T-helper 1 cell treated with Interleukin-12 subunit alpha and Interleukin-12 subunit beta and Interleukin-4 antibody, amounts not matched to agents 30 μg/mL and 1 μg/mL, for 36 hours (primary cell): ENCODE data around the gene MT2A.
"Not testable (repeated sequence)": the region's sequence is repeated elsewhere in the genome, so short reads cannot be mapped to it uniquely, and the experiment has no call there.

Experiments used
- H3K27ac Mint-ChIP-seq: one replicate; pipeline ENCODE4 v1.8.0; 2021; ENCODE audit warnings: mild to moderate bottlenecking, mixed read lengths
- H3K27me3 Mint-ChIP-seq: one replicate; pipeline ENCODE4 v1.8.0; 2021; ENCODE audit warnings: low read depth, mixed read lengths
- H3K36me3 Mint-ChIP-seq: one replicate; pipeline ENCODE4 v1.8.0; 2021; ENCODE audit warnings: low read depth, mixed read lengths
- H3K4me1 Mint-ChIP-seq: one replicate; pipeline ENCODE4 v1.8.0; 2021; ENCODE audit warnings: low read depth, mixed read lengths
- H3K4me3 Mint-ChIP-seq: one replicate; pipeline ENCODE4 v1.8.0; 2021; ENCODE audit warnings: mild to moderate bottlenecking, moderate library complexity, mixed read lengths
- H3K9me3 Mint-ChIP-seq: one replicate; pipeline ENCODE4 v1.8.0; 2021; ENCODE audit warnings: mixed read lengths

The MT2A gene

DNA sequence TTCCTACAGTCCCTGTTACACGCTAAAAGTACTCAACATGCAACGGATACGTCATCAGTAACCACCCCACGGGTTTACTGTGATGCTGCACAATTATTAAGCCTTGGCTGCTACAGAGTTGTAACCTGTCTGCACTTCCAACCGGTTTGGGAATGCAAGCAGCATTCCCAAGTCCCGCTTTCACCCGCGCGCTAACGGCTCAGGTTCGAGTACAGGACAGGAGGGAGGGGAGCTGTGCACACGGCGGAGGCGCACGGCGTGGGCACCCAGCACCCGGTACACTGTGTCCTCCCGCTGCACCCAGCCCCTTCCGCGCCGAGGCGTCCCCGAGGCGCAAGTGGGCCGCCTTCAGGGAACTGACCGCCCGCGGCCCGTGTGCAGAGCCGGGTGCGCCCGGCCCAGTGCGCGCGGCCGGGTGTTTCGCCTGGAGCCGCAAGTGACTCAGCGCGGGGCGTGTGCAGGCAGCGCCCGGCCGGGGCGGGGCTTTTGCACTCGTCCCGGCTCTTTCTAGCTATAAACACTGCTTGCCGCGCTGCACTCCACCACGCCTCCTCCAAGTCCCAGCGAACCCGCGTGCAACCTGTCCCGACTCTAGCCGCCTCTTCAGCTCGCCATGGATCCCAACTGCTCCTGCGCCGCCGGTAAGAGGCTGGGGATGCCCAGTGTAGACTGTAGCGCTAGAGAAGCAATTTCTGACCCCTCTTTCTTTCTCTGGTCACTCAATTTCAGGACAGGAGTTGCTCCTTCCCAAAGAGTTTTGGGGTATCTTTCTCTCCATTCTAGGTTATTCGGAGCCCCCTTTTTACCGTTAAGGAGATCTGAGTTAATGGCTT lies at the start of gene MT2A:
MT2A (plus strand) TSS at position 542 of the 833 bp plus-strand sequence; CDS start at position 614, 72 bp downstream.
- Mint-ChIP-seq H3K27me3 (no peaks in the 10 kb centered on the region), H3K4me1 (peaks cover 42% of the 10 kb centered on the region), H3K4me3 (peak within 1 kb of the TSS; percentile 95), H3K9me3 (no peaks in the 10 kb centered on the region), H3K36me3 (peaks cover 6% of the 10 kb centered on the region), H3K27ac (peak within 1 kb of the TSS; percentile 99)

DNA sequence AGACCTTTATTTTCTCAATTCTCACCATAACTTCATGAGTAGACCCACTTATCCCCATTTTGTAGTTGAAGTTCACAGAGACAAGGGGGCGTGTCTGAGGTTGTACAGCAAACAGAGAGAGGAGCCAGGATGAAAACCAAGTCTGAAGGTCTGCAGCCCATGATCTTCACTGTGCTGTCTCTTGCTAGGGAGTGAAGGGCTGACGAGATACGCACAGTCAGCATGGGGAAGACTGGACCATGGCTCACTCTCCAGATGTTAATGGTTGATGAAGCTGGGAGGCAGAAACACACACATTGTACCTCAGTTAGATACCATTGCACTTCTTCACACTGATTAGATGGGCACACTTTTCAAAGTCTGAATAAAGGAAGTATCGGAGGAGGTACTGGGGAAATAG lies 49.3 kb upstream of the MT2A start:
- no peaks in the 10 kb centered on the region for H3K4me1 Mint-ChIP-seq
- H3K27me3 Mint-ChIP-seq: peaks cover 31% of the 10 kb centered on the region
- H3K9me3 Mint-ChIP-seq: no peaks in the 10 kb centered on the region
- no peaks in the 10 kb centered on the region for H3K36me3 Mint-ChIP-seq
- no peak overlapping the region for H3K4me3 Mint-ChIP-seq
- H3K27ac Mint-ChIP-seq: no peak overlapping the region

DNA sequence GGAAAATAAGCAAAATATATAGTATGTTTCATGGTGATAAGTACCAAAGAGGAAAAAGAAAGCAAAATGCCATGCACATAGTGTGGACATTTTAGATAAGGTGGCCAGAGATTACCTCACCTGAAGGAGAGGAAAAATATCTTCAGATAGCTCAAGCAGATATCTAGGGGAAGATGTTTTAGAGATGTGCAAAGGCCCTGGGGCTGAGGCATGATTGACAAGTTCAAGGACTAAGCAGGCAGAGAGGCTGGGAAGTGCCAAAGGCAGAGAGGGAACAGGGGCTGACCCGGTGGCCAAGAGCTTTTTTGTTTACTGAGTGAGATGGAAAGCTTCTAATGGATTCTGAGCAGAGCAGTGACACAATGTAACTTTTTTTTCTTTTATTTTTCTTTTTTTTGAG lies 47.9 kb upstream of the MT2A start:
- Mint-ChIP-seq H3K27me3 (peaks cover 28% of the 10 kb centered on the region), H3K9me3 (no peaks in the 10 kb centered on the region), H3K27ac (no peak overlapping the region), H3K36me3 (no peaks in the 10 kb centered on the region), H3K4me1 (no peaks in the 10 kb centered on the region), H3K4me3 (no peak overlapping the region)

DNA sequence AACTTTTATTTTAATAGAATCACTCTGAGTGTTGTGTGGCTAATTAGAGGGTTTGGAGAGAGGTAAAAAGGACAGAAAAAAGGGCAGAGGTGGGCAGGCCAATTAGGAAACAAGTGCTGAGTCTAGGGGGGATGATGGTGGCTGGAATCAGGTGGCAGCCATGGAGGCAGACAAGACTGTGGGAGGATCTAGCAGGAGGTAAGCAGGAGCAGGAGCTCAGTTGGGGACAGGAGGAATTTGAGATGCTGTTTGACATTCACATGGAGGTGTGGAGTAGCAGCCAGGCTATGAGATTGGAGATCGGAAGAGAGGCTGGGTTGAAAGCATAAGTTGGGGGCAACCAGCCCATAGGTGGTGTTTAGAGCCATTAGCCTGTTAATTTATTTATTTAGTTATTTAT lies 47.3 kb upstream of the MT2A start:
- H3K9me3 Mint-ChIP-seq: no peaks in the 10 kb centered on the region
- peaks cover 22% of the 10 kb centered on the region for H3K27me3 Mint-ChIP-seq
- H3K36me3 Mint-ChIP-seq: no peaks in the 10 kb centered on the region
- H3K4me3 Mint-ChIP-seq: no peak overlapping the region
- no peak overlapping the region for H3K27ac Mint-ChIP-seq
- H3K4me1 Mint-ChIP-seq: peaks cover under 1% of the 10 kb centered on the region

DNA sequence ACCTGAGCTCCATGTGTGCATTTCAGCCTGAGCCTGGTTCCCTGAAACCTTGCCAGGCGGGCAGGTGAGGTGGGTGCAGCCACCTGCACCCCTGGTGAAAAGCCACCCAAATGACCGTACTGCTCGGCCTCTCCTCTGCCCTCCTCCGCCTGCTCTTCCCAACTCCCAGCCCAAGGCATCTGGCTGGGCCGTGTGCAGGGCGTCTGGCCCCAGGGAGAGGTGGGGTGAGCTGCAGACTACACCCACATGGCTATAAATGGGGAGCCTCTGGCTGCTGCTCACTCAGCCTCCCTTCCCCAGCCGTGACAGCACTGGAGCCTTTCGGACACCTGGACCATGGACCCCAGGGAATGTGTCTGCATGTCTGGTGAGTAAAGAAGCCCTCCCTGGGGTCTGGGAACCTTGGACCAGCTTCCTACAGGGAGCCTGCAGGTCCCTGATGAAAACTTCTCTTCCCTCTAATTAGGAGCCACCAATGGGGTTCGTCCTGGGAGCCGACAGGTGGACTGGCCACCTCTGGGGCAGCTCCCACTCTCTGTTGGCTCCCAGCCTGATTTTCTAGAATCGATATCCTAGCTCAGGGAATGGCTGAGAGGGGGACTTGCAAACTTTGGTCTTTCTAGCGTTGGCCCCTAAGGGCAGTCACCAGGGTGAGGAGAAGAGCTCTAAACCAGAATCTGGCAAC lies 43.4 kb upstream of the MT2A start, which contains the start of gene MT4:
MT4 (plus strand) TSS at position 281 of the 685 bp plus-strand sequence; CDS start at position 337, 56 bp downstream.
- H3K4me3 Mint-ChIP-seq: no peak within 1 kb of the TSS
- H3K27ac Mint-ChIP-seq: no peak within 1 kb of the TSS
- H3K4me1 Mint-ChIP-seq: peaks cover 5% of the 10 kb centered on the region
- no peaks in the 10 kb centered on the region for H3K9me3 Mint-ChIP-seq
- no peaks in the 10 kb centered on the region for H3K36me3 Mint-ChIP-seq
- H3K27me3 Mint-ChIP-seq: peaks cover 15% of the 10 kb centered on the region

DNA sequence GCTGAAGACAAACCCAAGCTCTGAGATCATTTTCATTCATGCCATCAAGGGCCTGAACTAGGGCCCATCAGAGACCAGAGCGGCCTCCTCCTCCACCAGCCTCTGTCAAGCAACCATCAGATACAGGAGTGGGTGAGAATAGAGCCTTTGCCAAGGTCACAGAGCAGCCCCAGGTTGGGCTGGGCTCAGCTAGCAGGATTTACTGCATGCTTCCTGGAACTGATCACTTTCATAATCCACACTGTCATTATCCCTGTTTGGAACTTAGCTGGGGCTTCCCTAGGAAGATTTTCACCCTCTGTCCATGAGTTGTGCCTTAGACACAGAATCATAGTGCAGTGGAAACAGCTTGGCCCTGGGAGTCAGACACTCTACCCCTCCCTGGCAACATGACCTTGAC lies 38.4 kb upstream of the MT2A start:
- no peaks in the 10 kb centered on the region for H3K36me3 Mint-ChIP-seq
- H3K27me3 Mint-ChIP-seq: peaks cover 6% of the 10 kb centered on the region
- no peak overlapping the region for H3K27ac Mint-ChIP-seq
- H3K9me3 Mint-ChIP-seq: no peaks in the 10 kb centered on the region
- H3K4me3 Mint-ChIP-seq: no peak overlapping the region
- H3K4me1 Mint-ChIP-seq: peaks cover 5% of the 10 kb centered on the region

DNA sequence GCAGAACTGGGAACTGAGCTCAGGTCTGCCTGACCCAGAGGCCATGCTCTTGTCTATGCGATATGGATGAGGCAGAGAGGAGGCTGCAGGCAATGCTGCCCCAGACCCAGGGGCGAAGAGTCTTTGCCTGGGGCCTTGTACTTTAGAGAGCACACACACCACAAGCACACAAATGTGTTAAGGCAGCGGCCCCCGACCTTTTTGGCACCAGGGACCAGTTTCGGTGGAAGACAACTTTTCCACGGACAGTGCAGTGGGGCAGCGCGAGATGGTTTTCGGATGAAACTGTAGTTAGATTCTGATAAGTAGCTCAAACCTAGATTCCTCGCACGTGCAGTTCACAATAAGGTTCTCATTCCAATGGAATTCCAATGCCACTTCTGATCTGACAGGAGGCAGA lies 36.9 kb upstream of the MT2A start:
- Mint-ChIP-seq H3K4me3 (no peak overlapping the region), H3K27ac (no peak overlapping the region), H3K9me3 (no peaks in the 10 kb centered on the region), H3K4me1 (peaks cover under 1% of the 10 kb centered on the region), H3K36me3 (no peaks in the 10 kb centered on the region), H3K27me3 (peaks cover 5% of the 10 kb centered on the region)

DNA sequence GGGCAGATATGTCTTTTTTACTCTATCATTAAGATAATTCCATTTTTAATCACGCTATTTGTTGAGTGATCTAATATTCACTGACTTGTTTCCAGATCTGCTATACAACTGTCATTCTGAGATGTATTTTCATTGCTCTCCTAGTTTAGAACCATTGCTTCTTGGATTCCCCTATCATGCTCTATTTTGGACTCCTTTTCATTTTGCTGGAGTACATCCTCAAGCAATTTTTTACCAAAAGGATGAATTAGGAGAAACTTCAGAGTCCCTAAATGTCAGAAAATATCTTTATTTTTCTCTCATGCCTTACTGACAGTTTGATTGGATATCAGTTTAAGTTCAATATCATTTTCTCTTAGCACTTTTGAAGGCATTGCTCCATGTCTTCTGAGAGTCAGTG lies 33.8 kb upstream of the MT2A start:
- Mint-ChIP-seq H3K4me3 (no peak overlapping the region), H3K4me1 (peaks cover 8% of the 10 kb centered on the region), H3K27ac (no peak overlapping the region), H3K27me3 (peaks cover 4% of the 10 kb centered on the region), H3K9me3 (no peaks in the 10 kb centered on the region), H3K36me3 (no peaks in the 10 kb centered on the region)

DNA sequence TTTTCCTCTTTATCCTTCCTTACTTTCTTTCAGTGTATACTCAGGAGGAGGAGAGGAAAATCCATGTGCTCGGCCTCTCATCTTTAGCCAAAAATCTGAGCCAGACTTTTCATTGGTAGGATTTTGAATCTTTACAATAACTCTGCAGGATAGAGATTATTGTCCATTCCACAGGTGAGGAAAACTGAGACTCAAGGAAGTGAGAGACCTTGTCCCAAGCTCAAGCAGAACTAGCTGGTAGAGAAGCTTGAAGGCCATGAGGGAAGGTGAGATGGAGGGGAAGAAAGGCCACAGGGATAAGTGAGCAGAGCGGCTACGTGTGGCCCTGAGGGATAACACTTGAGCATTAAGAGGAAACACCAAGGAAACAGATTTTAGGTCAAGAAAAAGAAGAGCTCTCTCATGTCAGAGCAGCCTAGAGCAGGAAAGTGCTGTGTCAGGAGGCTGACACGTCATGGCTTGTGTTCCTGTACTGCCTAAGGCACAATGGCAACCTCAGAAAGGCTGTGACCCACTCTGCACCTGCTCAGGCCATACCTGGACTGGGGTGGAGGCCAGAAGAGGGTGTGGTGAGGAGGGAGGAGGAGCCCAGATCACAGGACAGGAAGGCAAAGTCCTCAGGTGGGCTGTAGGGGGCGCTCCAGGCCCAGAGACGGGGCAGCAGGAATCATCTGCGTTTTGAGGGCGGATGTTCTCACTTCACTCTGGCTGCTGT lies 31.6 kb upstream of the MT2A start:
- peaks cover 8% of the 10 kb centered on the region for H3K4me1 Mint-ChIP-seq
- no peak overlapping the region for H3K4me3 Mint-ChIP-seq
- H3K27me3 Mint-ChIP-seq: peaks cover 15% of the 10 kb centered on the region
- no peaks in the 10 kb centered on the region for H3K36me3 Mint-ChIP-seq
- no peaks in the 10 kb centered on the region for H3K9me3 Mint-ChIP-seq
- H3K27ac Mint-ChIP-seq: peak overlapping the region; percentile 63

DNA sequence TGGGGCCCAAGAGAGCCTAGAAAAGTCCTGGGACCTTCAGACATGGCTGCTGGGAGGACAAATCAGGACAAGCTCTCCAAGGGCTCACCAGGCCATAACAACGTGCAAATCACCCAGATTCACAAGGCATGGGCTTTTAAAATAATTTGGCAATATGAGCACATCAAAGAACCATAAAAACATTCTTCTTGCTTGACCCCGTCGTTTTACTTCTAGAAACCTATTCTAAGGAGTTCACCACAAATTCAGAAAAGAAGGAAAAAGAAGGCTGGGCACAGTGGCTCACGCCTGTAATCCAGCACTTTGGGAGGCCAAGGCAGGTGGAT lies 31.1 kb upstream of the MT2A start:
- Mint-ChIP-seq H3K4me3 (no peak overlapping the region), H3K9me3 (no peaks in the 10 kb centered on the region), H3K4me1 (peaks cover 8% of the 10 kb centered on the region), H3K27ac (peak overlapping the region; percentile 63), H3K27me3 (peaks cover 18% of the 10 kb centered on the region), H3K36me3 (no peaks in the 10 kb centered on the region)

DNA sequence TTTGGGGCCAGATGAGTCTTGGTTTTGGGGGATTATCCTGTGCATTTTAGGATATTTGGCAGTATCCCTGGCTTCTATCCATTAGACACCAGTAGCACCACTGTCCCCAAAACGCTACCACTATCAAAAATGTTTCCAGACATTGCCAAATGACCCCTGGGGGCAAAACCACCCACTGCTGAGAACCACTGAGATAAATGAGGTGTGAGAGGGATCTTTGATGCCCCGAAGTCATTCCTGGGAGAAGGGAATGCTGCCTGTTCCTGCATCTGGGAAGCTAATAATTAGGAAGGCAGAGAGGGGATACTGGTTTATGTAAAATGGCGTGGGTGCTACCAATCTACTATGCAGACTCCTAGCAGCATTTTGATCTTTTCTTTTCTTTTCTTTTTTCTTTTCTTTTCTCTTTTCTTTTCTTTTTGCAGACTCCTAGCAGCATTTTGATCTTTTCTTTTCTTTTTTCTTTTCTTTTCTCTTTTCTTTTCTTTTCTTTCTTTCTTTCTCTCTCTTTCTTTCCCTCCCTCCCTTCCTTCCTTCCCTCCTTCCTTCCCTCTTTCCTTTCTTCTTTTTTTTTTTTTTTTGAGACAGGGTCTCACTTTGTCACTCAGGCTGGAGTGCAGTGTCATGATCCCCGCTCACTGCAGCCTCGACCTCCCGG lies 27.9 kb upstream of the MT2A start:
- no peak overlapping the region for H3K27ac Mint-ChIP-seq
- H3K4me1 Mint-ChIP-seq: peaks cover 8% of the 10 kb centered on the region
- H3K27me3 Mint-ChIP-seq: peaks cover 33% of the 10 kb centered on the region
- H3K9me3 Mint-ChIP-seq: no peaks in the 10 kb centered on the region
- H3K4me3 Mint-ChIP-seq: no peak overlapping the region
- no peaks in the 10 kb centered on the region for H3K36me3 Mint-ChIP-seq

DNA sequence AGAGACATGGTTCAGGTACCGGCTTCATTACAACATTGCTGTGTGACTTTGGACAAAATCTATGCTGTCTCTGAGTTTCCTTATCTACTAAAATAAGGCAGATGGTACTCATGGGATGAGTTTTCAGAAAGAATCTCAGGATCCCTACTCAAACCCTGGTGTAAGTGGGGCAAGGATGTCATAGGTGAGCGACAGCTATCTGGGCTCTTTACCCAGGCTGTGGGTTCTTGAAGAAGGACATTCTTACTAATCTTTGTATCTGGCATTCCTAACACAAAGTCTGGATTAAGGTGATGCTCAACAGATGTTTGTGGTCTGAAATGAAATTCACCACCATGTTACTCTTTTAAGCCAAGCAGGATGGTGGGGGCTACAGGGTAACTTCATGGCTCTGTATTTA lies 25.5 kb upstream of the MT2A start:
- not testable (repeated sequence) for H3K27ac Mint-ChIP-seq, H3K9me3 Mint-ChIP-seq, H3K4me1 Mint-ChIP-seq, H3K4me3 Mint-ChIP-seq, H3K36me3 Mint-ChIP-seq
- peaks cover 48% of the 10 kb centered on the region for H3K27me3 Mint-ChIP-seq

DNA sequence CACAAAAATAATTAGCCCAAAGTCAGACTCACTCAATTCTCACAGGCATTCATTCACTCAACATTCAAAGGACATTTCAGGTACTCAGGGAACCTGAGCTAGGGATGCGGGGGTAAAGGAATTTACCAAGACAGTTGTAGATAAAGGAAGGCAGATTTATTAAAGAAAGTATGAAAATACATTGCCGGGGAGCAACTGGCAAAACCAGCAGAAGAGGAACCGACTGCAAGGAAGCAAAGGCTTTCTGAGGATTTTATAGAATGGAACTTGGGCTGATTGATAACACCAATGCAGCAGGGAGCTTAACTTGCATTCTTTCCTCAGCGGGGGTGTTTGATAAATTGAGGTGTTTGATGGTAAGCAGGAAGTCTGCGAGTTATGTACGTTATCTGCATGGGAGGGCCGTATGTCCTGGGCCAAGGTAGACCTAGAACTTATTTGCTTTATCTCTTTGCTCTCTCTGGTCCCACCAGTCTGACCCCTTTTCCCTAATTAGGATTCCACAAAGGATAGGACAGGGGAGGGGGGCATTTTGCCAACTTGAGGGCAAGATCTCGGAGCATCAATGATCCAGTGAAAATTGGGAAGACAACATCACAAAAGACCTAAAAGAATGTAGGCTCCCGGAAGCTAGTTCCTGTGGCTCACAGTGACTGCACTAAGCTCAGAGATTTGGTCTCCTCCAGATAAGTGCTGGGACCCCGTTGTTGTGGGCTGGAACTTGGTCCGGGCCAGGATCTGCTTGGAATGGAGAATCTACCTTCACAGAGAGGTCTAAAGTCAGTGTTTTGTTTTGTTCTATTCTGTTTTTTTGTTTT lies 24.8 kb upstream of the MT2A start:
- Mint-ChIP-seq H3K27me3 (peaks cover 53% of the 10 kb centered on the region), H3K27ac (no peak overlapping the region), H3K4me3 (no peak overlapping the region), H3K4me1 (no peaks in the 10 kb centered on the region), H3K36me3 (no peaks in the 10 kb centered on the region), H3K9me3 (no peaks in the 10 kb centered on the region)

DNA sequence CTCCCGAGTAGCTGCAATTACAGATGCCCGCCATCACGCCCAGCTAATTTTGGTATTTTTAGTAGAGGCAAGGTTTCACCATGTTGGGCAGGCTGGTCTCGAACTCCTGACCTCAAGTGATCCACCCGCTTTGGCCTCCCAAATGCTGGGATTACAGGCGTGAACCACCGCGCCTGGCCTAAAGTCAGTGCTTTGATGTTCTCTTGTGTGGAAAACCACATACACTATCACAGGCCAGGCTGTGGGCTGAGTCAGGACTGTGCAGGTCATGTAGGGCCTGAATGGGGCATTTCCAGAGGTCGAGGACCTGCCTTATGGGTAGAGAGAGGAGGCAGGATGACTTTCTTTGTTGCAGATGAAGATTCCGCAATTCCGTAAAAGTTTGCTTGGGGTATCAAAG lies 24.1 kb upstream of the MT2A start:
- H3K27ac Mint-ChIP-seq: no peak overlapping the region
- H3K4me1 Mint-ChIP-seq: peaks cover 3% of the 10 kb centered on the region
- no peak overlapping the region for H3K4me3 Mint-ChIP-seq
- no peaks in the 10 kb centered on the region for H3K9me3 Mint-ChIP-seq
- no peaks in the 10 kb centered on the region for H3K36me3 Mint-ChIP-seq
- H3K27me3 Mint-ChIP-seq: peaks cover 58% of the 10 kb centered on the region
